ENCODE data around the gene PFAS. TPM values are rescaled to one million over a fixed set of nuclear protein-coding genes. Genes with fewer than 3 reads are reported as not detected.

PFAS gene
- total and polyA plus RNA-seq, 12 donors = 8.6 to 17.9 (median 13.3) TPM

GRCh38 chr17:8300627-8301242 is 51.6 kb downstream of the PFAS start:
- ATAC-seq (peak; percentile 65 to 93 (median 91)), DNase-seq (peak; percentile 38 to 45)
- intact Hi-C loops (cut with DNase I) = loop anchor here in 8 of 10 donors (5.0 to 10.0 kb wide), 5 partner anchors 48 to 238 kb away; partner anchors contain the start of gene ALOX12B (in 3 of the 8)
- H3K27ac ChIP-seq = no peak overlapping the region
- WGBS, 2 donors = 14 to 15% methylated on average over 8 of the region's 8 CpGs
- TF ChIP-seq CTCF (IDR thresholded peaks at IDR 0.05) = peak; percentile 76 to 90 (median 85)
- peaks cover 0 to 13% (median 3%) of the 10 kb centered on the region in 9 donors for H3K4me1 ChIP-seq
- no peaks in the 10 kb centered on the region for H3K36me3 ChIP-seq
- H3K4me3 ChIP-seq = no peak overlapping the region
- H3K27me3 ChIP-seq = no peaks in the 10 kb centered on the region
- no peaks in the 10 kb centered on the region for H3K9me3 ChIP-seq

DNA sequence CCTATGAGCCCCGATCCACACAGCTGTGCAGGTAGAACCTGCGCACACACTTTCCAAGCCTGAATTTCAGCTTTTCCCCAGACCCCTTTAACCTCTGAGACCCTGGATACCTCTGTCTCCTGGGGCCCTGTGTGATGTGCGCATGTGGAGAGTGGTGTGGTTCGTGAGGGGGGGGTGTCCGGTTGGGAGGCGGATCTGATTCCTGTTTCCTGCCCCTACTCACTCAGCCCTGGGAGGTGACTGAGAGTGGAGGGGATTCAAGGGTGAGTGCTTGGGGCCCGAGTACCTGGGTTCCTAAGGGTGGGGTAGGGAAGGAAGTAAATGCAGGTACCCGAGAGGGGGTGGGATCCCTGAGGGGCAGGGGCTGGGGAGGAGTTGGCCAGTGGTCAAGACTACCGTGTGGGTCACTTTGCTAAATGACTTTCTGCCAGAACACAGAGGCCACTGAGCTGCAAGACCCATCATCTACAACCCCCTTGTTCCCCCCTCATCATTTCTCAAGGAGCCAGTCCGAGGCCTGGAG is 61.6 kb downstream of the PFAS start:
- DNase-seq (peak in 1 of 2 donors; percentile 71), ATAC-seq (peak; percentile 66 to 94 (median 85))
- Histone ChIP-seq H3K4me3 (peak overlapping the region; percentile 41 to 71 (median 56)), H3K27me3 (peaks cover 0 to 40% (median 29%) of the 10 kb centered on the region in 7 donors), H3K27ac (peak overlapping the region; percentile 75 to 96 (median 90)), H3K36me3 (peaks cover 0 to 25% (median 0%) of the 10 kb centered on the region in 9 donors), H3K9me3 (no peaks in the 10 kb centered on the region), H3K4me1 (peaks cover 5 to 43% (median 21%) of the 10 kb centered on the region in 9 donors)
- intact Hi-C loops (cut with DNase I) = loop anchor here in 6 of 10 donors (2.0 to 10.0 kb wide), 6 partner anchors 47 to 72 kb away; partner anchors contain the start of genes KRABD2 (in 1 of the 6) and RPL26 (in 1 of the 6)
- TF ChIP-seq CTCF (IDR thresholded peaks at IDR 0.05) = no peak
- 49 to 53% methylated on average over 10 of the region's 10 CpGs for WGBS, 2 donors

- intact Hi-C loops (cut with DNase I) = loop anchor here in 6 of 10 donors (2.0 to 10.0 kb wide), 6 partner anchors 46 to 72 kb away; partner anchors contain the start of genes KRABD2 (in 1 of the 6) and RPL26 (in 1 of the 6)
- Histone ChIP-seq H3K9me3 (no peaks in the 10 kb centered on the region), H3K27ac (peak overlapping the region; percentile 75 to 96 (median 90)), H3K36me3 (peaks cover 0 to 31% (median 0%) of the 10 kb centered on the region in 9 donors), H3K4me1 (peaks cover 7 to 49% (median 22%) of the 10 kb centered on the region in 9 donors), H3K4me3 (peak overlapping the region; percentile 41 to 71 (median 56)), H3K27me3 (peaks cover 0 to 46% (median 29%) of the 10 kb centered on the region in 7 donors)
- WGBS, 2 donors = 60 to 67% methylated on average over 25 of the region's 25 CpGs
- no peak for TF ChIP-seq CTCF (IDR thresholded peaks at IDR 0.05)
- DNase-seq = peak; percentile 46 to 55
- peak; percentile 28 to 80 (median 62) for ATAC-seq
Measured at GRCh38 chr17:8311131-8311790, 62.2 kb downstream of the PFAS start.

DNA sequence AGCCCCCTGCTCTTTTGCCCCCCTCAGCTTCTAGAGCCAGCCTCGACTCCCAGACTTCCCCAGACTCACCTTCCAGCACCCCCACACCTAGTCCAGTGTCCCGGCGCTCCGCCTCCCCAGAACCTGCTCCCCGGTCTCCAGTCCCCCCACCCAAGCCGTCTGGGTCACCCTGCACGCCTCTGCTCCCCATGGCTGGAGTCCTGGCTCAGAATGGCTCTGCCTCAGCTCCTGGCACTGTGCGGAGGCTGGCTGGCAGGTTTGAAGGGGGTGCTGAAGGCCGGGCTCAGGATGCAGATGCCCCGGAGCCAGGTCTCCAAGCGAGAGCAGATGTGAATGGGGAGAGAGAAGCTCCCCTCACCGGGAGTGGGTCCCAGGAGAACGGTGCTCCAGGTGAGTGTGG is 63.2 kb downstream of the PFAS start:
- intact Hi-C loops (cut with DNase I) = loop anchor here in 5 of 10 donors (5.0 to 10.0 kb wide), 4 partner anchors 45 to 65 kb away; partner anchors contain the start of gene KRABD2 (in 1 of the 5)
- peaks cover 0 to 55% (median 29%) of the 10 kb centered on the region in 7 donors for H3K27me3 ChIP-seq
- no peak for TF ChIP-seq CTCF (IDR thresholded peaks at IDR 0.05)
- H3K27ac ChIP-seq = peak overlapping the region in 8 of 10 donors; percentile 34 to 96 (median 92)
- peaks cover 0 to 40% (median 0%) of the 10 kb centered on the region in 9 donors for H3K36me3 ChIP-seq
- ATAC-seq (no peak), DNase-seq (no peak)
- WGBS, 2 donors = 58% methylated on average over 13 of the region's 13 CpGs
- H3K4me1 ChIP-seq = peaks cover 7 to 51% (median 22%) of the 10 kb centered on the region in 9 donors
- peak overlapping the region in 9 of 10 donors; percentile 41 to 71 (median 59) for H3K4me3 ChIP-seq
- H3K9me3 ChIP-seq = no peaks in the 10 kb centered on the region

Measured in heart right ventricle (tissue), 16 donors.